ENCODE measurements around the gene FDPS.

The FDPS gene

GRCh38 chr1:155308493-155309422 is at the start of gene FDPS:
Gene FDPS (plus strand): TSS chr1:155308866. CDS start chr1:155309790, 924 bp downstream.
- TF ChIP-seq CTCF (IDR thresholded peaks at IDR 0.05; ENCODE audit: extremely low read depth, missing control alignments) = no peak
- DNase-seq (ENCODE audit: low spot score) = peak; percentile 94

DNA sequence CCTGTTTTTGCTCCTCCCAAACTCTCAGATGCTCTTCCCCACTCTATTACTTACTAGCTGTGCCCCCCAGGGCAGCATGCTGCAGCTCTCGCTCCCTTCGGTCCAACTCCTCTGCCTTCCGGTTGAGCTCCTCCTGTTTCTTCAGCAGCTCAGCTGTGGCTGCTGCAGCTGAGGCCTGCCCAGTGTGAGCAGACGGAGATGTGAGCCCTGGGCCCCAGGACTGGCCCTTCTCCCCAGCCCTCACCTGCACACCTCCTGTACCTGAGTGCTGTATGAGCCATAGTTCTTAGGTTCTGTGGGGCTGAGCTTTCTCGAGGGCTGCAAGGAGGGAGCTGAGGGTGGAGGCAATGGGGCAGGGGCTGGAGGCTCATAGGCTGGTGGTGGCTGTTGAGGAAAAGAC is 48.4 kb upstream of the FDPS start:
- TF ChIP-seq CTCF (IDR thresholded peaks at IDR 0.05; ENCODE audit: extremely low read depth, missing control alignments) = no peak
- DNase-seq (ENCODE audit: low spot score) = no peak

DNA sequence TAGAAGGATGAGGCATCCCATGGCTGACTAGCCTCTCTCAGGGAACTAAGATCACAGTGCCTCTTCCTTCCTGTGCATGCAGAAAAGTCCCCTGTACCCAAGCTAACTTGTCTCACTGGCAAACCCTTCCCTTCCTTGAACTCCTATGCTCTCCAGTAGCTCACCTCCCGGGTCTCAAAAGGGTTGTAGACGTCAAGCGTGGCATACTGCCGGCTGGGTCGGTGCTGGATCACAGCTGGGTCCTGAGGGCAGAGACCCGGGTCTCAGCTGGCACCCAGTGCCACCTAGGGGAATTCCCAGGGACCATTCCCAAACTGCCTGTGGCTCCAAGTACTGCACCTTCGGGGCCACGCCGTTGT is 47.2 kb upstream of the FDPS start:
- no peak for TF ChIP-seq CTCF (IDR thresholded peaks at IDR 0.05; ENCODE audit: extremely low read depth, missing control alignments)
- DNase-seq (ENCODE audit: low spot score) = no peak

DNA sequence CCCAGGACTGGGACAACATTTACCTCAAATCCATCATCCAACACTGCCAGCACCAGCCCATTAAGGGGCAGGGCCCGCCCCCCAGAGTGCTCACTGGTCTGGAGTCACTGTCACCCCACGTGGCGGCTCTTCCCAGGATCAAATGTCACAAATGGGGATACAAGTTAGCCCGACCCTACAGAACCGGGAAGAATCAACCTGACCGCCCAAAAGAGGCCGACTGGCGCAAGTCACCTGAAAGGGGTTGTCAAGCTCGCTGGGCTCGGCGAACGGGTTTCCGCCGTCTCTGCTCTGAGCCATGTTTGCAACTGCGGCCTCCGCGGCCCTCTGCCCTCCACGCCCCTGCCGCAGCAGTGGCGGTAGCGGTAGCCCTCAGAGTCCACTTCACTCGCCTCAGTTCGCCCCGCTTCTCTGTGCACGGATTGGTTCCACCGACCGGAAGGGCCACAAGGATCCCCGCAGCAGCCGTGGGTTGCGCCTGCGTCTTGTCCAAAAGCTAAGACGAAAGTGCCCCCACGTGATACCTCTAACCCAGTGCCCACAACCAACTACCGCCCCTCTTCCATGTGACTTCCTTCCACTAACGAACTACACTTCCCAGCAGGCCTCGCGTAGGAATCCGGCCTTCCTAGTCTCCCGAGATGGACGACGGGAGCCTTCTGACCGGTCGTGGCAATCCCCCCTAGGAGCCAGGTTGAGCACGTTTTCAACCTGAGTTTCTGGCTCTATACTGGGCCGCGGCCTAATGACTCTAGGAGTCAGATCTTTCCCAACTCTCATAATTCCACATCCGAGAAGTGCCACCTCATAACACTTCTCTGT is 46.6 kb upstream of the FDPS start, which contains the start of gene SCAMP3:
TSS of gene SCAMP3 (minus strand) at position 509 of the 822 bp plus-strand sequence. CDS start at position 300, 209 bp downstream.
- no peak for TF ChIP-seq CTCF (IDR thresholded peaks at IDR 0.05; ENCODE audit: extremely low read depth, missing control alignments)
- peak; percentile 97 for DNase-seq (ENCODE audit: low spot score)

DNA sequence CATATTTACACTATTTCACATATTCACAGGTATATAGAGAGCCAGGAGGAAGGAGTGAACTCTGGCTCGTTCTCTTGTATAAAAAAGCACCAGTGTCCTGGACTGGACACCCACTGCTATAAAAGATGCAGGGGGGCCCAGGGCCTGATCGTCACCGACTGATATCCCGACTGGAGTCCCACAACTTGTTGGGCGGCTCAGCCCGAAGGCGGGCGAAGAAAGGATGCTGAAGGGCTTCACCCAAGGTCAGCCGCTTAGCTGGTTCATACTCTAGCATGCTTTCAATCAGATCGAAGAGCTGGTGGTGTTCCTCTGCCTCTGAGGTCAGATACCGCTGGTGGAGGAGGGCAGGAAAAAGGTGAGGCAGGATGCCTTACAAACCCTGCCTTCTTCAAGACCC is 45.6 kb upstream of the FDPS start:
- TF ChIP-seq CTCF (IDR thresholded peaks at IDR 0.05; ENCODE audit: extremely low read depth, missing control alignments) = no peak
- DNase-seq (ENCODE audit: low spot score) = no peak

GRCh38 chr1:155266553-155266952 is 42.1 kb upstream of the FDPS start:
- no peak for TF ChIP-seq CTCF (IDR thresholded peaks at IDR 0.05; ENCODE audit: extremely low read depth, missing control alignments)
- DNase-seq (ENCODE audit: low spot score) = no peak

DNA sequence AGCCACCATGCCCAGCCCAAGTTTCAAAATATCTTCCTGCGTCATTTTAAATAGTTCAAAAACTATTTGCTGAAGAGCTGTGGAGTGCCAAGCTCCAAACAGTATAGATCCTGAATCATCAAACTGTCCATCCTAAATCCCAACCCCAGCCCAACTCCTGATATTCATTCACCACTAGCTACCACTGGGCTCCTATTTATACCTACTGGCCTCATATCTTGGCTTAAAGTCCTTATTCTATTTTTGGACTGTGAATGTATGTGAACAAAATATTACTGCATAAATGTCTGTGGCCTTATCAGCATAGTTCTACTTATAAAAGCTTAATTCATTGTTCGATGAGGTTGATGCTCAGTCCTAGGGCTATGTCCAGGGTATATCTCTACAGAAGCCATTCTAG is 41.3 kb upstream of the FDPS start:
- TF ChIP-seq CTCF (IDR thresholded peaks at IDR 0.05; ENCODE audit: extremely low read depth, missing control alignments) = no peak
- no peak for DNase-seq (ENCODE audit: low spot score)

Data from GM20000 (cell line).